ENCODE results near the gene PKD2L2. TPM values are rescaled to one million over a fixed set of nuclear protein-coding genes. Genes with fewer than 3 reads are reported as not detected.

Gene PKD2L2
- not detected in 2 replicates for total RNA-seq

DNA sequence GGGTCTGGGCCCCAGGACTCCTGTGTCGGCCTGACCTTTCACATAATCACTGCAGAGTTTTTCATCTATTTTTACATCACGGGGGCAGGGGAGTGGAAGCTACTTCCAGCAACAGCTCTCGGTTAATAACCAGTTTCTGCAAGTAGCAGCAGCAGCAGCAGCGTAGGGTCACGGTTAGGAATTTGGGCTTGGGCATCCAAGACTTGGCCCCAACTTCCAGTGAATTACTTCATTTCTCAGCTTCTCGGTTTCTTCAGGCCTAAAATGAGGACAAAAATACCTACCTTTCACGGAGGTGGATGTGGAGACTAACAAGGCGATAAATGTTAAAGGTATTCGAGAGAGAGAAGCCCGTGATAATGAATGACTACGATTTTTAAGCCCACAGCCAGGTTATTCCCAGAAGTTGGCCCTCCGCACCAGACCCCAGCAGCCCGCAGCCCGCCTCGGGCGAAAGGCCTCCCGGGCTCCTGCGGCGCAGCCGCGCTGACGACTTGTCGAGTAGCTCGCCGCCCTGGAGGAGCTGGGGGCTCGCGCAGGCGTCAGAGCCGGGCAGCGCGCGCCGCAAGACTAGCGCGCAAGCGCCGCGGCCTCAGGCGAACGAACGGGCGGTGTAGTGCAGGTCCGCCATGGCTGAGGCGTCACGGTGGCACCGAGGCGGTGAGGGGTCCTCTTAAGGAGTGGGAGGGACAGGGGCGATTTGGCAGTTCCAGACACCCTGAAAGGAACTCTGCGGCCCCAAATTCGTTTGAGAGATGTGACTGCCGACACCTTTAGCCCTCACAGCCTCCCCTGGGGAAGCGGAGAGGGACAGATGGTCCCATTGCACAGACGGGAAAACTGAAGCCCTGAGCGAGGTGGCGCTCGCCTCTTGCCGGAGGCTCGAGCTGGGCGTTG, at the start of gene PKD2L2:
PKD2L2 (plus strand) TSS at position 595 of the 897 bp plus-strand sequence; CDS start at position 630, 35 bp downstream.

DNA sequence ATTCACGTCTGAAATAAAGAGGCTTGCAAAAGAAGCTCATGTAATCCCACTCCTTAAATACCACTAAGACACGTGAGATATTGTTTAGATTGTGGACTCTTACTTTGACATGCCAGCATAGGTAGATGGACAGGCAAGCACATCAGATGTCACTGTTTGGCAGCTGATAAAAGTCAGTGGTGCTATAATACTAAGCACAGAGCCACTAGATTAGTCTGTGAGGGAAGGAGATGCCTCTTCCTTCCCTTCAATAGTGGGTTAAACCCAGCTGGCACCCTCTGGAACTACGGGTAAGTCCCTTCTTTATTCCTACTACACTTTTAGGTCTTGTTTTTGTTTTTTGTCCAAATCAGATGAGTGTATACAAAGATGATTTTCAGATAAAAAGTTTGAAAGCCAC, 21.6 kb upstream of the PKD2L2 start, which contains the start of gene MYOT:
MYOT (plus strand) TSS at position 197 of the 400 bp plus-strand sequence. CDS start 2,792 bp downstream, outside the sequence.

Other genes starting within 250 kb of the PKD2L2 start
- gene KLHL3, start 153.4 kb upstream of the PKD2L2 start, total RNA-seq, result 2.5 and 6.3 TPM in 2 replicates
- 6.7 and 8.4 TPM in 2 replicates for gene HNRNPA0, start 135.1 kb upstream of the PKD2L2 start, total RNA-seq
- gene MYOT, start 21.6 kb upstream of the PKD2L2 start, total RNA-seq, result not detected in 2 replicates
- gene FAM13B, start 143.6 kb downstream of the PKD2L2 start, total RNA-seq, result 5.8 and 6.8 TPM in 2 replicates
- gene WNT8A, start 194.6 kb downstream of the PKD2L2 start, total RNA-seq, result not detected in 2 replicates
- gene NME5, start 250.0 kb downstream of the PKD2L2 start, total RNA-seq, result 0.18 and 1.9 TPM in 2 replicates